ENCODE data around the gene VKORC1. TPM values are rescaled to one million over a fixed set of nuclear protein-coding genes. Genes with fewer than 3 reads are reported as not detected.

Gene VKORC1
- polyA plus RNA-seq, 2 of the 4 experiments (the other 2 are of a cell fraction): 94.2 to 101 TPM

- 94% methylated on average over 36 of the region's 54 CpGs for WGBS (ENCODE audit: missing lambda C conversion rate)
- CTCF ChIA-PET: interaction anchor here (1.2 kb wide), 1 partner anchor 77 kb away, joined by 3 read pairs; no protein-coding TSS in a partner anchor
- no peak overlapping the region for H3K27ac ChIP-seq
- no peak for TF ChIP-seq RNF2 (IDR thresholded peaks at IDR 0.05; ENCODE audit: borderline replicate concordance, low read depth)
- TF ChIP-seq NFE2L2 (conservative IDR thresholded peaks at IDR 0.05; ENCODE audit: low read length): no peak
- TF ChIP-seq JUNB (IDR thresholded peaks at IDR 0.05): no peak
- no peak for TF ChIP-seq POLR2A (IDR thresholded peaks at IDR 0.05; ENCODE audit: low read length)
- no peak for TF ChIP-seq FOXS1 (CRISPR knock-in tag; IDR thresholded peaks at IDR 0.05)
- no peak for TF ChIP-seq CHD4 (IDR thresholded peaks at IDR 0.05; ENCODE audit: borderline replicate concordance)
- TF ChIP-seq, protein P1, sequence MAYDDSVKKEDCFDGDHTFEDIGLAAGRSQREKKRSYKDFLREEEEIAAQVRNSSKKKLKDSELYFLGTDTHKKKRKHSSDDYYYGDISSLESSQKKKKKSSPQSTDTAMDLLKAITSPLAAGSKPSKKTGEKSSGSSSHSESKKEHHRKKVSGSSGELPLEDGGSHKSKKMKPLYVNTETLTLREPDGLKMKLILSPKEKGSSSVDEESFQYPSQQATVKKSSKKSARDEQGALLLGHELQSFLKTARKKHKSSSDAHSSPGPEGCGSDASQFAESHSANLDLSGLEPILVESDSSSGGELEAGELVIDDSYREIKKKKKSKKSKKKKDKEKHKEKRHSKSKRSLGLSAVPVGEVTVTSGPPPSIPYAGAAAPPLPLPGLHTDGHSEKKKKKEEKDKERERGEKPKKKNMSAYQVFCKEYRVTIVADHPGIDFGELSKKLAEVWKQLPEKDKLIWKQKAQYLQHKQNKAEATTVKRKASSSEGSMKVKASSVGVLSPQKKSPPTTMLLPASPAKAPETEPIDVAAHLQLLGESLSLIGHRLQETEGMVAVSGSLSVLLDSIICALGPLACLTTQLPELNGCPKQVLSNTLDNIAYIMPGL (CRISPR knock-in tag; IDR thresholded peaks at IDR 0.05; ENCODE audit: borderline replicate concordance): no peak
- TF ChIP-seq, protein P2, sequence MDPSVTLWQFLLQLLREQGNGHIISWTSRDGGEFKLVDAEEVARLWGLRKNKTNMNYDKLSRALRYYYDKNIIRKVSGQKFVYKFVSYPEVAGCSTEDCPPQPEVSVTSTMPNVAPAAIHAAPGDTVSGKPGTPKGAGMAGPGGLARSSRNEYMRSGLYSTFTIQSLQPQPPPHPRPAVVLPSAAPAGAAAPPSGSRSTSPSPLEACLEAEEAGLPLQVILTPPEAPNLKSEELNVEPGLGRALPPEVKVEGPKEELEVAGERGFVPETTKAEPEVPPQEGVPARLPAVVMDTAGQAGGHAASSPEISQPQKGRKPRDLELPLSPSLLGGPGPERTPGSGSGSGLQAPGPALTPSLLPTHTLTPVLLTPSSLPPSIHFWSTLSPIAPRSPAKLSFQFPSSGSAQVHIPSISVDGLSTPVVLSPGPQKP (IDR thresholded peaks at IDR 0.05; ENCODE audit: low read depth, low read length): no peak
- TF ChIP-seq ZC3H11A (IDR thresholded peaks at IDR 0.05): no peak
- no peak for TF ChIP-seq MYC (IDR thresholded peaks at IDR 0.05; ENCODE audit: borderline replicate concordance, low read length)
- TF ChIP-seq HDAC2 (IDR thresholded peaks at IDR 0.05): no peak
- no peak for TF ChIP-seq MAFK (IDR thresholded peaks at IDR 0.05; ENCODE audit: partially characterized antibody)
- no peak for TF ChIP-seq EP300 (IDR thresholded peaks at IDR 0.05)
- TF ChIP-seq ESRRA (IDR thresholded peaks at IDR 0.05; ENCODE audit: borderline replicate concordance, low read length): no peak
- no peak for TF ChIP-seq FOSB (CRISPR knock-in tag; IDR thresholded peaks at IDR 0.05)
- TF ChIP-seq, protein P3, sequence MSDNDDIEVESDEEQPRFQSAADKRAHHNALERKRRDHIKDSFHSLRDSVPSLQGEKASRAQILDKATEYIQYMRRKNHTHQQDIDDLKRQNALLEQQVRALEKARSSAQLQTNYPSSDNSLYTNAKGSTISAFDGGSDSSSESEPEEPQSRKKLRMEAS (IDR thresholded peaks at IDR 0.05): no peak
- TF ChIP-seq, protein P4, sequence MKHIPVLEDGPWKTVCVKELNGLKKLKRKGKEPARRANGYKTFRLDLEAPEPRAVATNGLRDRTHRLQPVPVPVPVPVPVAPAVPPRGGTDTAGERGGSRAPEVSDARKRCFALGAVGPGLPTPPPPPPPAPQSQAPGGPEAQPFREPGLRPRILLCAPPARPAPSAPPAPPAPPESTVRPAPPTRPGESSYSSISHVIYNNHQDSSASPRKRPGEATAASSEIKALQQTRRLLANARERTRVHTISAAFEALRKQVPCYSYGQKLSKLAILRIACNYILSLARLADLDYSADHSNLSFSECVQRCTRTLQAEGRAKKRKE (CRISPR knock-in tag; IDR thresholded peaks at IDR 0.05; ENCODE audit: low read depth): no peak
- TF ChIP-seq TFCP2L1 (CRISPR knock-in tag; IDR thresholded peaks at IDR 0.05): no peak
- ATAC-seq (no peak), FAIRE-seq (no peak), DNase-seq (ENCODE audit: low read depth in 1 of 2, low spot score in 1 of 2) (no peak)
- H3K4me2 ChIP-seq: no peak overlapping the region
- H3K9me3 ChIP-seq: no peaks in the 10 kb centered on the region
- peaks cover 13% of the 10 kb centered on the region for H3K4me1 ChIP-seq
- POLR2A ChIA-PET: no interaction called here
- H3K4me3 ChIP-seq: no peak overlapping the region
These were observed 32.7 kb downstream of the VKORC1 start for GRCh38 chr16:31061813-31062440.

DNA sequence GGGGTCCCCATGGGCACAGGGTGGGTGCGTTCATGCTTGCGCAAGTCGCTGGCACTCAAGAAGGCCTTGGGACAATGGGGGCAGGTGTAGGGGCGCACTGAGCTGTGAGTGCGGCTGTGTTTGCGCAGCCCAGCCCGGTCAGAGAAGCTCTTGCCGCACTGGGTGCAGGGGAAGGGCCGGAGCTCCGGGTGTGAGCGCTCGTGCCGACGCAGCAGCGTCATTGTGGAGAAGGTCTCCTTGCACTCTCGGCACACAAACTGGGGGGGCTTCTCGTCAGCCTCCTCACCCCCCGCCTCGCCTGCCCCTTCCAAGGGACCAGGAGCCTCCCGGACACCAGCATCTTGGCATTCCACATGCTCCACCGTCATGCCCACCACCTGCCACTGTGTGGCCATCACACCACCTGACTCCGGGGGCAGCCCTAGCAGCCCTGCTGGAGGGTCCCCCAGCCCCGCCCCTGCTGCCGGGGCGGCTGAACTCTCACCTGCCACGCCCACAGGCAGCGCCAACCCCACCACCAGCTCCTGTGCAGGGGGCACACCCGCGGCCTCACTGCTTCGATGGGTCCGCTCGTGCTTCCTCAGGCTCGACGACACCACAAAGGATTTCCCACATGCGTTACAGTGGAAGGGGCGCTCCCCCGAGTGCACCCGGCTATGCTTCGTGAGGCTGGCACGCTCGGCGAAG, 33.3 kb downstream of the VKORC1 start:
- POLR2A ChIA-PET: interaction anchor here (0.9 kb wide), 1 partner anchor 13 kb away, joined by 3 read pairs; the partner anchor contains the start of genes ZNF646 and ZNF668
- no peak for ATAC-seq

More for the DNA sequence above, 33.3 kb downstream of the VKORC1 start:
- Histone ChIP-seq H3K4me2 (no peak overlapping the region), H3K4me3 (no peak overlapping the region), H3K4me1 (peaks cover 13% of the 10 kb centered on the region), H3K9me3 (no peaks in the 10 kb centered on the region), H3K27ac (no peak overlapping the region)
- FAIRE-seq: no peak
- 97% methylated on average over 29 of the region's 42 CpGs for WGBS (ENCODE audit: missing lambda C conversion rate)
- TF ChIP-seq, protein P5, sequence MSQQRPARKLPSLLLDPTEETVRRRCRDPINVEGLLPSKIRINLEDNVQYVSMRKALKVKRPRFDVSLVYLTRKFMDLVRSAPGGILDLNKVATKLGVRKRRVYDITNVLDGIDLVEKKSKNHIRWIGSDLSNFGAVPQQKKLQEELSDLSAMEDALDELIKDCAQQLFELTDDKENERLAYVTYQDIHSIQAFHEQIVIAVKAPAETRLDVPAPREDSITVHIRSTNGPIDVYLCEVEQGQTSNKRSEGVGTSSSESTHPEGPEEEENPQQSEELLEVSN (IDR thresholded peaks at IDR 0.05; ENCODE audit: borderline replicate concordance, low read depth): no peak
- TF ChIP-seq FOSL2 (IDR thresholded peaks at IDR 0.05): no peak
- no peak for TF ChIP-seq FOSL2 (CRISPR knock-in tag; IDR thresholded peaks at IDR 0.05)
- TF ChIP-seq JUNB (IDR thresholded peaks at IDR 0.05): no peak
- TF ChIP-seq MAFK (IDR thresholded peaks at IDR 0.05; ENCODE audit: partially characterized antibody): no peak
- TF ChIP-seq, protein P4 (CRISPR knock-in tag; IDR thresholded peaks at IDR 0.05; ENCODE audit: low read depth): no peak
- TF ChIP-seq CEBPB (IDR thresholded peaks at IDR 0.05): no peak
- no peak for TF ChIP-seq NPAS2 (CRISPR knock-in tag; IDR thresholded peaks at IDR 0.05; ENCODE audit: borderline replicate concordance)
- DNase-seq (ENCODE audit: low read depth in 1 of 2, low spot score in 1 of 2): no peak
- CTCF ChIA-PET: interaction anchor here (0.7 to 3.0 kb wide), 4 partner anchors 12 to 81 kb away, joined by 3 to 8 read pairs (median 6); partner anchors contain the start of genes ZNF646 and ZNF668
